SJCRH30 (cell line): ENCODE data around the gene ABLIM2. TPM values are rescaled to one million over a fixed set of nuclear protein-coding genes. Genes with fewer than 3 reads are reported as not detected.

ENCODE experiments used
- DNase-seq, 2 experiments: peaks; one replicate each; pipeline ENCODE4 v3.0.0-alpha.2; 2015 to 2020
- H3K27ac ChIP-seq: fragments of 250-450 bp; sonication (Bioruptor Pico); 2 replicates; pipeline ENCODE4 v1.5.1; 2020; ENCODE audit warnings: mild to moderate bottlenecking, moderate library complexity
- H3K27me3 ChIP-seq: fragments of 250-450 bp; sonication (Bioruptor Pico); 2 replicates; pipeline ENCODE4 v1.5.1; 2020; ENCODE audit warnings: mild to moderate bottlenecking, moderate library complexity
- H3K36me3 ChIP-seq: fragments of 250-450 bp; sonication (Bioruptor Pico); 2 replicates; pipeline ENCODE4 v1.5.1; 2020; ENCODE audit warnings: mild to moderate bottlenecking, moderate library complexity
- H3K4me1 ChIP-seq: fragments of 250-450 bp; sonication (Bioruptor Pico); 2 replicates; pipeline ENCODE4 v1.5.1; 2020; ENCODE audit warnings: mild to moderate bottlenecking, moderate library complexity
- H3K4me3 ChIP-seq: fragments of 250-450 bp; sonication (Bioruptor Pico); 2 replicates; pipeline ENCODE4 v1.5.1; 2020; ENCODE audit warnings: mild to moderate bottlenecking, moderate library complexity
- H3K9me3 ChIP-seq: fragments of 250-450 bp; sonication (Bioruptor Pico); replicated peaks from 2 replicates; pipeline ENCODE4 v1.5.1; 2020; ENCODE audit warnings: mild to moderate bottlenecking, moderate library complexity
- total RNA-seq: library from RNA; depleted of rRNA; stranded (reverse); fragments of >200 nt; shearing (Covaris generic); gene quantifications from 2 replicates; pipeline ENCODE4 v1.2.3, GENCODE V29; 2014

The ABLIM2 gene
- total RNA-seq, 1 experiment from 2014 or later, result 0.12 TPM

GRCh38 chr4:8109406-8110065 is 49.1 kb downstream of the ABLIM2 start:
- Histone ChIP-seq H3K9me3 (no peaks in the 10 kb centered on the region), H3K36me3 (no peaks in the 10 kb centered on the region), H3K4me3 (no peak overlapping the region), H3K27ac (no peak overlapping the region), H3K4me1 (no peaks in the 10 kb centered on the region), H3K27me3 (peaks cover 11% of the 10 kb centered on the region; the same call in 1 of the 2 replicates)
- no peak for DNase-seq

- no peak overlapping the region for H3K27ac ChIP-seq
- DNase-seq, result no peak
- H3K9me3 ChIP-seq, result no peaks in the 10 kb centered on the region
- no peaks in the 10 kb centered on the region for H3K4me1 ChIP-seq
- H3K27me3 ChIP-seq, result peaks cover 9% of the 10 kb centered on the region; the same call in 1 of the 2 replicates
- no peaks in the 10 kb centered on the region for H3K36me3 ChIP-seq
- no peak overlapping the region for H3K4me3 ChIP-seq
Observed at GRCh38 chr4:8108991-8109390, 49.6 kb downstream of the ABLIM2 start.

DNA sequence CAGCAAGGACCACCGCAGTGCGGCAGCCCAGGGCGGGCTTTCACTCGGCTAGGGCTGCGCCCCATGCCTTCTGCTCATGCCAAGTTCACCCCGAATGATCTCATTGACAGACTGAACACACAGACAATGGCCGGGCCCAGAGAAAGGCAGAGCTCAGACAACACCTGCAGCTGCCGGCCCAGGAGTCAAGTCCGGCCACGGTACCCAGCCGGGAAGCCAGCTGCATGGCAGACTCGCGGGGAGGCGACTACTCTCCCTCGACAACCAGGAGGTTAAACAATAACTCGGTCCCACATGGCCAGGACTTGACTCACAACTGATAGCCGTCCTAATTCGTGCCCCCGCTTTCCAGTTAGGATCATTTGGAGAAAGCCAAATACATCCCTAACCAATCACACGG is 50.4 kb downstream of the ABLIM2 start:
- no peak for DNase-seq
- no peak overlapping the region for H3K27ac ChIP-seq
- H3K27me3 ChIP-seq, result peaks cover 8% of the 10 kb centered on the region; the same call in 1 of the 2 replicates
- H3K36me3 ChIP-seq, result no peaks in the 10 kb centered on the region
- no peaks in the 10 kb centered on the region for H3K9me3 ChIP-seq
- H3K4me1 ChIP-seq, result no peaks in the 10 kb centered on the region
- no peak overlapping the region for H3K4me3 ChIP-seq

- Histone ChIP-seq H3K4me3 (no peak overlapping the region), H3K4me1 (no peaks in the 10 kb centered on the region), H3K27ac (no peak overlapping the region), H3K36me3 (no peaks in the 10 kb centered on the region), H3K9me3 (no peaks in the 10 kb centered on the region), H3K27me3 (peaks cover 8% of the 10 kb centered on the region; the same call in 1 of the 2 replicates)
- no peak for DNase-seq
Observed at GRCh38 chr4:8107146-8107657, 51.4 kb downstream of the ABLIM2 start.

- Histone ChIP-seq H3K27ac (no peak overlapping the region), H3K36me3 (no peaks in the 10 kb centered on the region), H3K4me1 (no peaks in the 10 kb centered on the region), H3K4me3 (no peak overlapping the region), H3K9me3 (no peaks in the 10 kb centered on the region), H3K27me3 (0 out of 2 replicates have a peak, but pooled peaks cover 6% of the 10 kb centered on the region)
- DNase-seq, result no peak
Observed at GRCh38 chr4:8106451-8107025, 52.1 kb downstream of the ABLIM2 start.

DNA sequence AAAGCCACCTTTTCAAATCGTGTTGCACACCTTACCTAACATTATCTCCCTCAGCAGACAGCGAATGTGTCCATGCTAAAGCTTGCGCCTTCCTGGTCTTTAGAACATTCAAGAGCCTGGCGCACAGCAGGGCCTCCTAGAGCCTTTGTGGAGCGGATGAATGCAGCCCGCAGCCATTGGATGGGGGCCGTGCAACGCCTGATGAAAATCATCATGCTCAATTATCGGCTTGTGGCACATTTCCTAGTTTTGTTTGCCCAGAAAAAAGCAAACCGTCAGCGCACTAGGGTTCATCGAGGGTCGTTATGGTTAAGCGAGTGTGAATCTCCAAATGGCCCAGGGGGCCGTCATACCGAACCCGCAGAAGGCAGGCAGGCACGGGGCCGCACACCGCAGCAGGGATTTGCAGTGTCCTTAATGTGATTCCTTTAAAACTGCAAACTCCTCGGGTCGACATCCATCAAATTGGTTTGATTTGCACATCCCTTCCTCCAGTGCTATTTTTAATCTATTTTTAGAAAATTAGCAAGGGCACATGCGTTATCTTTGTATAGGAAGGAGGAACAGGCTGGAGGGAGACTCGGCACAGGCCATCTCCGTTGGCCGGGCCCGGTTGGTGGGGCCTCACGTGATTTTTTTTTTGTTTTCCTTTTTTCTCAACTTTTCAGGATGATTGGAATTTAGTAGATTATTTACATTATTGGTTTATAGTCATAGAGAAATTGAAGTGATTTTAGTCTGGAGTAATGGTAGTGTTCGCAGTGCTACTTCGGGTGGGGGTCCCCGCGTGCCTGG is 53.1 kb downstream of the ABLIM2 start:
- no peak overlapping the region for H3K27ac ChIP-seq
- no peaks in the 10 kb centered on the region for H3K36me3 ChIP-seq
- no peaks in the 10 kb centered on the region for H3K9me3 ChIP-seq
- DNase-seq, result no peak
- no peaks in the 10 kb centered on the region for H3K27me3 ChIP-seq
- H3K4me3 ChIP-seq, result no peak overlapping the region
- H3K4me1 ChIP-seq, result 0 out of 2 replicates have a peak, but pooled peaks cover 3% of the 10 kb centered on the region

DNA sequence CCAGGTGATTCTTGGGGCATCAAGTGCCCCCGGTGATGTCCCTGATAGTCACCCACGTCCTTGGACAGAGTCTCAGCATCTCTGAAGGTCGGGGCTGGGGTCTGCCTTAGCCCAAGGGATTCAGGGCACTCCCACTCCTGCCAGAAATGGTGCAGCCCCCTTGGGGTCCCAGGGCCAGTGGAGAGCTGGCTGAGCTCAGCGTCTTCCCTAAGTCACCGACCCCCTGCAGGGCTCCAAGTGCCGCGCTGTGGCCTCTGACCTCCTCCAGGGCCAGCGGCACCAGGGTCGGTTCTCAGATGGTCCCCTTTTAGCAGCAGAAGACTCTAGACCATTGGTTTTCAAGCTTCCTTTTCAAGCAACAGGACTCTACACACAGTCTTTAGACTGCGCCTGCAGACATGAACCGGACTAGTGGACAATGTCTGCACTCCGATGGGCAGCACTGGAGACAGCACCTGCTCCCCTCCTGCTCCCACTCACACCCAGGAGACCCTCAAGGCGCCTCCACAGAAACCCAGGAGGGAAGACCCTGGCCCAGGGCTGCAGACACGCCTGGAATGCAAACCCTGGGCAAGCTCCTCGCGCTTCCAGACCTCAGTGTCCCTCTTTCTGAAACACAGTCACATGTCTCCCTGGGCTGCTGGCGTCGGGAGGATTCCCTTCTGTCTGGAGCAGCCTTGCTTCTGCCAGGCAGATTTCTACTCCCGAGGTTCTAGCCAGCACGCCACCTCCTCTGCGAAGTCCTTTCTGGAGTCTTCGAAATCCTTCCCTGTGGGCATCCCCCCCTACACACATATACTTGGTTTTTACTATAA is 53.9 kb downstream of the ABLIM2 start:
- 0 out of 2 replicates have a peak, but pooled peaks cover 3% of the 10 kb centered on the region for H3K4me1 ChIP-seq
- no peak for DNase-seq
- H3K4me3 ChIP-seq, result no peak overlapping the region
- no peak overlapping the region for H3K27ac ChIP-seq
- no peaks in the 10 kb centered on the region for H3K27me3 ChIP-seq
- H3K9me3 ChIP-seq, result no peaks in the 10 kb centered on the region
- no peaks in the 10 kb centered on the region for H3K36me3 ChIP-seq

GRCh38 chr4:8103421-8104390 is 54.9 kb downstream of the ABLIM2 start:
- Histone ChIP-seq H3K27me3 (no peaks in the 10 kb centered on the region), H3K9me3 (no peaks in the 10 kb centered on the region), H3K27ac (no peak overlapping the region), H3K4me3 (no peak overlapping the region), H3K4me1 (0 out of 2 replicates have a peak, but pooled peaks cover 3% of the 10 kb centered on the region), H3K36me3 (no peaks in the 10 kb centered on the region)
- DNase-seq, result no peak

DNA sequence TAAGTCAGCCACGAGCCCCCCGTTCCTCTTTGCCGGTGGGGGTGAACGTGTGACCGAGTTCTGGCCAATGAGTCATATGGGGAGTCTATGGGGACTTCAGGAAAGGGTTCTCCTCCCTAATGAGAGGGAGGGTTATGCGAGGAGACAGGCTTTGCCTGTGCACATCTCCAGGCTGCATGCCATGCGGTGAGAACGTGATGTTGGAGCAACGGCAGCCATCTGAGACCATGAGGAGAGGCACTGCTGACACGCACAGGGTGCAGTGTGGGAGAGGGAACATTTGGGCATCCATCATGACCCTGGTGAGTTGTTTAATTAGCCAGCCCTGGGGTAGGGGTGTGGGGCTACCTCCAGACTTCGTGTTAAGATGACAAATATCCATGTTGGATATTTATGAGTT is 55.8 kb downstream of the ABLIM2 start:
- 0 out of 2 replicates have a peak, but pooled peaks cover 3% of the 10 kb centered on the region for H3K4me1 ChIP-seq
- no peaks in the 10 kb centered on the region for H3K36me3 ChIP-seq
- H3K9me3 ChIP-seq, result no peaks in the 10 kb centered on the region
- H3K27ac ChIP-seq, result no peak overlapping the region
- no peak overlapping the region for H3K4me3 ChIP-seq
- DNase-seq, result no peak
- no peaks in the 10 kb centered on the region for H3K27me3 ChIP-seq

GRCh38 chr4:8102076-8102355 is 56.6 kb downstream of the ABLIM2 start:
- no peaks in the 10 kb centered on the region for H3K36me3 ChIP-seq
- H3K4me3 ChIP-seq, result no peak overlapping the region
- 0 out of 2 replicates have a peak, but pooled peaks cover 3% of the 10 kb centered on the region for H3K4me1 ChIP-seq
- no peak overlapping the region for H3K27ac ChIP-seq
- DNase-seq, result no peak
- no peaks in the 10 kb centered on the region for H3K9me3 ChIP-seq
- H3K27me3 ChIP-seq, result no peaks in the 10 kb centered on the region

DNA sequence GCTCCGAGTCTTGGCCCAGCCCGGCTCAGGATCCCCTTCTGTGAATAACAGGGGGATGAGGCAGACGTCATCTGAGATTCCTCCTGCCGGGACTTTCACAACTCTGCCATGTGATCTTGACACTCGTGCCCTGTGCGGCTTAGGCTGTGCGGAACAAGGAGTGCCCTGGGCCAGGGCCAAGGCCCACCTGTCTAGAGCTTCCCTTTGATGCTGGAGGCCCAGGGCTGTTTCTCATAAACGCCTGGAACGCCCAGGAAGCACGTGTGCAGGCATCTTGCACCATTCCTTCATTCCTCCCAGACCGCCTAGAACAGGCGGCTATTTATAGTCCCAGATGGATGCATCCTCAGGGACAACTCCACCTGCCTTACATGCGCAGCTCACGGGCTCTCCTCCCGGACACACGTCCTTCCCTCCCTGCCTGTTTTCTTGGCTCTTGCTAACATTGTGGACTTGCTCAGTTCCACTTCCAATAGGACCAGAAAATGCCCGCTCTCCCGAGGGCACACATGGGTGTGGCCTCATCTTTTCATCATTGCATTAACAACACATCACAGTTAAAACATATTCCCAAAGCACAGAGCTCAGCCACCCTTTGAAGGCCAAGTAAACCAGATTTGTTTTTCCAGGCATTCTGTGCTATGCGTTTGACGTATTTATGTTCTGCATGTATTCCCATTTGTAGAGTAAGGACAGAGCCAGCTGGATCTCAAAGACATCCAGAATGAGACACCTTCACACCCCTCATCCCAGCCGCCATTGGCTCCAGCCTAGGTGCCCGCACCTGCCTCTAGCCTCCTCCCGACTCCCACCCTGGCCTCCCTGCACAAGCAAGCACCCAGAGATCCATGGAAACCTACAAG is 57.2 kb downstream of the ABLIM2 start:
- no peaks in the 10 kb centered on the region for H3K9me3 ChIP-seq
- DNase-seq, result peak; percentile 22 to 32
- no peak overlapping the region for H3K4me3 ChIP-seq
- H3K36me3 ChIP-seq, result no peaks in the 10 kb centered on the region
- H3K27me3 ChIP-seq, result no peaks in the 10 kb centered on the region
- 0 out of 2 replicates have a peak, but pooled peaks cover 3% of the 10 kb centered on the region for H3K4me1 ChIP-seq
- no peak overlapping the region for H3K27ac ChIP-seq

GRCh38 chr4:8099981-8100464 is 58.6 kb downstream of the ABLIM2 start:
- DNase-seq, result no peak
- Histone ChIP-seq H3K4me1 (0 out of 2 replicates have a peak, but pooled peaks cover 3% of the 10 kb centered on the region), H3K9me3 (no peaks in the 10 kb centered on the region), H3K36me3 (no peaks in the 10 kb centered on the region), H3K27me3 (no peaks in the 10 kb centered on the region), H3K4me3 (no peak overlapping the region), H3K27ac (no peak overlapping the region)

- H3K27me3 ChIP-seq, result no peaks in the 10 kb centered on the region
- H3K36me3 ChIP-seq, result no peaks in the 10 kb centered on the region
- H3K9me3 ChIP-seq, result no peaks in the 10 kb centered on the region
- H3K27ac ChIP-seq, result no peak overlapping the region
- no peak for DNase-seq
- H3K4me1 ChIP-seq, result 0 out of 2 replicates have a peak, but pooled peaks cover 3% of the 10 kb centered on the region
- H3K4me3 ChIP-seq, result no peak overlapping the region
Observed at GRCh38 chr4:8098506-8098905, 60.1 kb downstream of the ABLIM2 start.
